ENCODE measurements around the gene ST6GAL1. TPM values are rescaled to one million over a fixed set of nuclear protein-coding genes. Genes with fewer than 3 reads are reported as not detected.

Gene ST6GAL1
- total RNA-seq, 1 donor from 2014 or later, result 36.6 TPM

DNA sequence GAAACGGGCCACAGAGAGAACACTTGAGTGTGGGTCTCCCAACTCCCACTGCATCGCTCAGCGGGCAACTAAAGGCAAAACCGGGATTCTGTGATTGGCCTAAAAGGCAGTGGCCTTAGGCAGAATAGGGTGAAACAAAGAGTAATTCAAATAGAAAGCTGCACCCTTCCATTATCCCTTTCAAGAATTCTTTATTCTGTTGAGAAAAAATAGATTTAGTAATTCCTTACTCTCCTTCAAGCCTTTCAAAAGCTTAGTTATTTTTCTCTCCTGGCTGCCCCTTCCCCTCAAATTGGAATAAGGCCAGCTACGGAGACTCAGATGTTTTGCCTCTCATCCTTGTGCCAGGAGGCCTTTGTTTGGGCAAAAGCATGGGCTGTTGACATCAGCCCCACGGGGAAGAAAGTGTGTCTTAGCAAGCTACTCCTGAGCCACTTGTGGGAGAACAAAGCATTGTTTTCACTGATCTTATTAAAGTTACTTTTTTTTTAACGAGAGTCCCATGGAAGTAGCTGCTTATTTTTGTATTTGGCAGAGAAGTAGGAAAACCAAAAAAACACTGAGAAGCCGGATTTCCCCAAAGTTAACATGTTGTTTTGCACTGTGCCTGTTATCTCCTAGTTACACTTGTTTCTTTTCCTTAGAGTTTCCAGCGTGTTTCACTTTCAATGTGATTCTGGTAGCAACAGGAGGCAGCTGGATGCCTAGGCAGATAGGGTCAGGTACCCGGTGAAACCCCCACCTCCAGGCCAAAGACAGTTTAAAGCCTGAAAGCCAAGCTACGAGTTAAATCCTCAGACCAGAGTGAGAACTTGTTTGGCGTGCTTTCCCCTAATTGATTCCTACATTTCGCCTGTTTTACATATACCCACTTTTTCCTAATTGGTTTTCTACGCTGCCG, 2.2 kb downstream of the ST6GAL1 start:
- Mint-ChIP-seq H3K36me3 (ENCODE audit: low read depth) (peaks cover 7% of the 10 kb centered on the region), H3K27ac (ENCODE audit: unreplicated experiment) (peak overlapping the region; percentile 80), H3K9me3 (ENCODE audit: low read depth) (peaks cover 3% of the 10 kb centered on the region), H3K27me3 (ENCODE audit: low read depth) (no peaks in the 10 kb centered on the region), H3K4me1 (ENCODE audit: low read depth) (peaks cover 26% of the 10 kb centered on the region), H3K4me3 (ENCODE audit: unreplicated experiment) (peak overlapping the region; percentile 93)
- TF ChIP-seq, protein P1, sequence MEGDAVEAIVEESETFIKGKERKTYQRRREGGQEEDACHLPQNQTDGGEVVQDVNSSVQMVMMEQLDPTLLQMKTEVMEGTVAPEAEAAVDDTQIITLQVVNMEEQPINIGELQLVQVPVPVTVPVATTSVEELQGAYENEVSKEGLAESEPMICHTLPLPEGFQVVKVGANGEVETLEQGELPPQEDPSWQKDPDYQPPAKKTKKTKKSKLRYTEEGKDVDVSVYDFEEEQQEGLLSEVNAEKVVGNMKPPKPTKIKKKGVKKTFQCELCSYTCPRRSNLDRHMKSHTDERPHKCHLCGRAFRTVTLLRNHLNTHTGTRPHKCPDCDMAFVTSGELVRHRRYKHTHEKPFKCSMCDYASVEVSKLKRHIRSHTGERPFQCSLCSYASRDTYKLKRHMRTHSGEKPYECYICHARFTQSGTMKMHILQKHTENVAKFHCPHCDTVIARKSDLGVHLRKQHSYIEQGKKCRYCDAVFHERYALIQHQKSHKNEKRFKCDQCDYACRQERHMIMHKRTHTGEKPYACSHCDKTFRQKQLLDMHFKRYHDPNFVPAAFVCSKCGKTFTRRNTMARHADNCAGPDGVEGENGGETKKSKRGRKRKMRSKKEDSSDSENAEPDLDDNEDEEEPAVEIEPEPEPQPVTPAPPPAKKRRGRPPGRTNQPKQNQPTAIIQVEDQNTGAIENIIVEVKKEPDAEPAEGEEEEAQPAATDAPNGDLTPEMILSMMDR (IDR thresholded peaks at IDR 0.05), result no peak
- DNase-seq (ENCODE audit: low spot score), result no peak

DNA sequence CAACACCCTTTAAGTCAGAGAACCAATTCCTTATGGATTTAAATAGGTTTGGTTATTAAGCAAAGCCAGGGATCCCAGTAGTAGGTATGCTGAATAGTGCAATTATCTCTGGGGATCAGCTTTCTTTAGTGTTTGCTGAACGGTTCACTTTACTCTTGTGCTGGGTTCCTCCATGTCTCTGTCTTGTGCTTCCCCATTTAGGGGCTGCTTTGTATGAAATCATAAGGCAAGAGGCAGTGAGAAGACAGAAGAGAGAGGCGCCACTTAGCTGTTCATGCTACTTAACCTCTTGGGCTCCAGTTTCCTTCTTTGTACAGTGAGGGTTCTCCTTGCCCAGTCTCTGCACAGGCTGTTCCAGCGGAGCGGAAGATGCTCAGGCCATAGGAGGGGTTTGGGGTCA, 3.5 kb downstream of the ST6GAL1 start:
- Mint-ChIP-seq H3K27ac (ENCODE audit: unreplicated experiment) (no peak overlapping the region), H3K27me3 (ENCODE audit: low read depth) (no peaks in the 10 kb centered on the region)
- no peak for DNase-seq (ENCODE audit: low spot score)

DNA sequence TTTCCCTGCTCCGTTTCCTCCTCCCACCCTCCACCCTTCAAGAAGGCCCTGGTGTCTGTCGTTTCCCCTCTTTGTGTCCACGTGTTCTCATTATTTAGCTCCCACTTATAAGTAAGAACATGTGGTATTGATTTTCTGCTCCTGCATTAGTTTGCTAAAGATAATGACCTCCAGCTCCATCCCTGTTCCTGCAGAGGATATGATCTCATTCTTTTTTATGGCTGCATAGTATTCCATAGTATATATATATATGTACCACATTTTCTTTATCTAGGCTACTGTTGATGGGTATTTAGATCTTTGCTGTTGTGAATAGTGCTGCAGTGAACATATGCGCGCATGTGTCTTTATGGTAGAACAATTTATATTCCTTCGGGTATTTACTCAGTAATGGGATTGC, 4.8 kb downstream of the ST6GAL1 start:
- Mint-ChIP-seq H3K27me3 (ENCODE audit: low read depth) (no peaks in the 10 kb centered on the region), H3K9me3 (ENCODE audit: low read depth) (peaks cover 3% of the 10 kb centered on the region), H3K36me3 (ENCODE audit: low read depth) (peaks cover 7% of the 10 kb centered on the region), H3K4me3 (ENCODE audit: unreplicated experiment) (no peak overlapping the region), H3K4me1 (ENCODE audit: low read depth) (peaks cover 35% of the 10 kb centered on the region), H3K27ac (ENCODE audit: unreplicated experiment) (no peak overlapping the region)
- TF ChIP-seq, protein P1 (IDR thresholded peaks at IDR 0.05), result no peak
- DNase-seq (ENCODE audit: low spot score), result no peak

More for the DNA sequence above, 3.5 kb downstream of the ST6GAL1 start:
- peaks cover 3% of the 10 kb centered on the region for H3K9me3 Mint-ChIP-seq (ENCODE audit: low read depth)
- H3K36me3 Mint-ChIP-seq (ENCODE audit: low read depth), result peaks cover 7% of the 10 kb centered on the region
- peaks cover 32% of the 10 kb centered on the region for H3K4me1 Mint-ChIP-seq (ENCODE audit: low read depth)
- no peak overlapping the region for H3K4me3 Mint-ChIP-seq (ENCODE audit: unreplicated experiment)
- TF ChIP-seq, protein P1 (IDR thresholded peaks at IDR 0.05), result no peak

DNA sequence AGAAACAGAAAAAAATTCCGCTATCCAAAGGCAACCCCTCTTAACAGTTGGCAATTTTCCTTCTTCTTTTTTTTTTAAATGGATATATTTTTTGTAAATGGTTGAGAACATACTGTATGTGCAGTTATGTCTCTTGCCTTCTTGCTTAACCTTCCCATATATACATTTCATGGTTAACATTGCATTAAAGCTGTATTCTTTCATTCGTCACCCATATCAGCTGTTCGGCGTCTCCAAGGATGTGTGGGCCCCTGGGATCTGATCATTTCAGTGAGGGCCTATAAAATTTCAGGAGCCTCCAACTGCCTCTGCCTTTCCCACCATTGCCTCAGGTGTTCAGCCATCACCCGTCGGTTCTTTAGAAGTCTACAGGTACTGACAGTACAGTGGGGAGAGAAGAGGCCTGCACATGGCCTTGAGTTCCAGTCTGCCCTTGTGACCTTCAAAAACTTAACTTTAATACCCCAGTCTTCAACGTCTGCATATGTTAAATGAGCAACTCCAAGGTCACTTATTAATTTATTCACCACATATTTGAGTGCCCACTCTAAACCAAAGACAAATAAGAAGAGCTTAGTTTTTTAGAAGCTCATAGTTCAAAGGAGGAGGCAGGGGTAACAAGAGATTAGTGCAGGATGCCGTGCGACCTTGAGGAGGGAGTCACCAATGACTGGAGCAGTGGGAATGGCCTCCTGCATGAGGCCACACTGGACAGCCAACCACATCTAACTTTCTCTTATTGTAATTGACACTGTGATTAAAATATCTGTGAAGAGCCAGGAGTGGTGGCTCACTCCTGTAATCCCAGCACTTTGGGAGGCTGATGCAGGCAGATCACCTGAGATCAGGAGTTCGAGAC, 6.9 kb downstream of the ST6GAL1 start:
- H3K4me3 Mint-ChIP-seq (ENCODE audit: unreplicated experiment), result no peak overlapping the region
- H3K9me3 Mint-ChIP-seq (ENCODE audit: low read depth), result peaks cover 3% of the 10 kb centered on the region
- peaks cover 40% of the 10 kb centered on the region for H3K4me1 Mint-ChIP-seq (ENCODE audit: low read depth)
- TF ChIP-seq, protein P1 (IDR thresholded peaks at IDR 0.05), result no peak
- peaks cover 9% of the 10 kb centered on the region for H3K36me3 Mint-ChIP-seq (ENCODE audit: low read depth)
- no peak for DNase-seq (ENCODE audit: low spot score)
- no peaks in the 10 kb centered on the region for H3K27me3 Mint-ChIP-seq (ENCODE audit: low read depth)
- H3K27ac Mint-ChIP-seq (ENCODE audit: unreplicated experiment), result no peak overlapping the region

DNA sequence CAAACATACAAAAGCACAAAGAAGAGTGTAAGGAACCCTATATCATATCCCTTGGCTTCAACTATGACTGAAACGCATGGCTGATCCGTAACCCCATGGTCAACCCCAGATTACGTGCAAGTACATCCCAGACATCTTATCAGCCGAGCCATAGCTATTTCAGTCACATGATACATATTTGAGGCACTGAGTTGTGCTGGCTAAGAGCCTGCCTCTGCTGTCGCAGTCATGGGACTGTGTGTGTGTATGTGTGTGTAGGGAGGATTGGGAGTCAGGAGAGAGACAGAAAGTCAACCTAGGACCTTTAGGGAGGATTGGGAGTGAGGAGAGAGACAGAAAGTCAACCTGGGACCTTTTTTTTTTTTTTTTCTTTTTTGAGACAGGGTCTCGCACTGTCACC, 8.4 kb downstream of the ST6GAL1 start:
- H3K4me1 Mint-ChIP-seq (ENCODE audit: low read depth), result peaks cover 28% of the 10 kb centered on the region

More for the DNA sequence above, 8.4 kb downstream of the ST6GAL1 start:
- no peaks in the 10 kb centered on the region for H3K27me3 Mint-ChIP-seq (ENCODE audit: low read depth)
- H3K9me3 Mint-ChIP-seq (ENCODE audit: low read depth), result peaks cover 3% of the 10 kb centered on the region
- TF ChIP-seq, protein P1 (IDR thresholded peaks at IDR 0.05), result no peak
- H3K36me3 Mint-ChIP-seq (ENCODE audit: low read depth), result peaks cover 13% of the 10 kb centered on the region
- peak overlapping the region; percentile 76 for H3K27ac Mint-ChIP-seq (ENCODE audit: unreplicated experiment)
- H3K4me3 Mint-ChIP-seq (ENCODE audit: unreplicated experiment), result no peak overlapping the region
- no peak for DNase-seq (ENCODE audit: low spot score)
